OCI-LY7 (cell line): ENCODE measurements around the gene ACSL4.

Source experiments
- CTCF ChIP-seq: fragments of 200-600 bp; sonication (generic); conservative IDR thresholded peaks from 2 replicates; pipeline ENCODE4 v1.5.1; 2014; ENCODE audit warnings: mild to moderate bottlenecking, antibody characterized with exemption, low read length, moderate library complexity, mixed read lengths
- EZH2phosphoT487 ChIP-seq: fragments of 200-600 bp; sonication (generic); IDR thresholded peaks from 2 replicates; pipeline ENCODE4 v1.6.1; 2018; ENCODE audit warnings: low read depth, borderline replicate concordance, mild to moderate bottlenecking, mixed run types, antibody characterized with exemption, low read length, moderate library complexity, mixed read lengths

- no peak for TF ChIP-seq CTCF
- TF ChIP-seq EZH2phosphoT487, result no peak
Measured at GRCh38 chrX:109695637-109696036, 37.4 kb downstream of the ACSL4 start.
